Heart left ventricle (tissue), 16 donors: ENCODE data around the gene XPC. TPM values are rescaled to one million over a fixed set of nuclear protein-coding genes. Genes with fewer than 3 reads are reported as not detected.

ENCODE experiments used
- ATAC-seq, 4 donors: fragments of 200-7000 bp; cut with Tn5 transposase; one replicate each; pipeline ENCODE4 v1.9.1; 2020 to 2022; ENCODE audit warnings: moderate library complexity in 4 of 4, mild to moderate bottlenecking in 3 of 4, moderate number of reproducible peaks in 1 of 4
- DNase-seq, 5 donors: peaks; one replicate each; pipeline ENCODE4 v3.0.0-alpha.2; 2020
- H3K27ac ChIP-seq, 12 donors: fragments of 200-600 bp; sonication (generic) in 4 of 12; one replicate each; pipeline versions ENCODE4 v1.5.0 to v1.8.0; 2016 to 2022; ENCODE audit warnings: mild to moderate bottlenecking in 2 of 12
- H3K27me3 ChIP-seq, 9 donors: fragments of 200-600 bp; sonication (generic) in 2 of 9; one replicate each; pipeline versions ENCODE4 v1.5.1 to v1.8.0; 2016 to 2022; ENCODE audit warnings: mild to moderate bottlenecking in 3 of 9
- H3K36me3 ChIP-seq, 9 donors: fragments of 200-600 bp; sonication (generic) in 2 of 9; one replicate each; pipeline versions ENCODE4 v1.5.0 to v1.8.0; 2018 to 2022; ENCODE audit warnings: mild to moderate bottlenecking in 2 of 9
- H3K4me1 ChIP-seq, 12 donors: fragments of 200-600 bp; sonication (generic) in 4 of 12; one replicate each; pipeline versions ENCODE4 v1.5.0 to v1.8.0; 2016 to 2022; ENCODE audit warnings: mild to moderate bottlenecking in 3 of 12
- H3K4me3 ChIP-seq, 12 donors: fragments of 200-600 bp; sonication (generic) in 4 of 12; one replicate each; pipeline versions ENCODE4 v1.5.0 to v1.8.0; 2017 to 2022; ENCODE audit warnings: mild to moderate bottlenecking in 9 of 12, moderate library complexity in 4 of 12
- H3K9me3 ChIP-seq, 12 donors: fragments of 200-600 bp; sonication (generic) in 4 of 12; one replicate each; pipeline versions ENCODE4 v1.5.0 to v1.8.0; 2016 to 2022; ENCODE audit warnings: mild to moderate bottlenecking in 1 of 12
- CTCF ChIP-seq, 12 donors: fragments of 200-600 bp; sonication (generic) in 4 of 12; IDR thresholded peaks; one replicate each; pipeline versions ENCODE4 v1.5.0 to v1.8.0; 2018 to 2022; ENCODE audit warnings: antibody characterized with exemption in 12 of 12, mild to moderate bottlenecking in 5 of 12
- POLR2A ChIP-seq, 2 donors: fragments of 450-650 bp; IDR thresholded peaks; one replicate each; pipeline ENCODE4 v1.6.1; 2017; ENCODE audit warnings: antibody characterized with exemption in 2 of 2, mild to moderate bottlenecking in 2 of 2, moderate library complexity in 2 of 2
- WGBS, 4 donors: extraction: QIAGEN DNeasy Blood & Tissue Kit in 2 of 4; methylation state at CpG; one replicate each; pipeline versions ENCODE4 v1.1.5 to v1.1.7; 2013 to 2018; 5-methylcytosine and 5-hydroxymethylcytosine counted together
- intact Hi-C, 10 donors: fragments of 100-400 bp; cut with DNase I; formaldehyde crosslinking; loops; one replicate each; pipeline versions ENCODE4 v1.11.1 to v1.14.2; 2022
- polyA plus RNA-seq, 2 donors: library from polyadenylated mRNA; stranded (reverse); fragments of 200-250 nt; gene quantifications; one replicate each; pipeline ENCODE4 v1.2.3, GENCODE V29; 2013
- total RNA-seq, 9 donors: library from RNA; depleted of rRNA in 2 of 9; stranded (reverse); fragments of >200 nt in 2 of 9; fragmentation: NEBNext Ultra II Directional in 3 of 9; extraction: Animal tissue kit (Norgen Biotek cat#: 25700) in 3 of 9; gene quantifications; one replicate each; pipeline versions ENCODE4 v1.1.0 to v1.2.4, GENCODE V29; 2016 to 2023
- donor health status: ischemic (EF 13 %, LVEDD 7.1; RV severe dilation, severe dysfunction).
- donor health status: healthy with polysubstance abuse.
- donor health status: DM: no; HTN: yes; CAD: no.
- donor health status: DM: no; HTN: no; CAD: no.
- donor health status: ischemic (EF 25% LVEDD 6.9; RV normal size, moderate dysfunction).
- donor health status: ischemic (EF 25% LVEDD 5.7; RV mildly dilated, moderate dysfunction).
- donor health status: healthy.
- donor health status: DM: yes; HTN: yes; CAD: no.
- donor health status: ischemic (EF 35%, LVEDD 5.7; RV mildly dilated, moderate dysfunction).
- donor health status: nonischemic (EF 11% LVEDD 7.7; RV severe dilation, severe dysfunction).
- donor health status: DM: yes; HTN: yes; CAD: no.
- donor health status: PGD.
- donor health status: ischemic (EF 29% LVEDD 5.4; RV normal size, mild dysfunction).
- donor health status: nonischemic (EF 23%, LVEDD 6.1; RV moderate dilation, normal function).

XPC gene
- total and polyA plus RNA-seq, 11 donors, result 6.1 to 20.0 (median 9.5) TPM

- Histone ChIP-seq H3K4me1 (peaks cover 9 to 48% (median 32%) of the 10 kb centered on the region in 12 donors), H3K36me3 (peaks cover 0 to 46% (median 38%) of the 10 kb centered on the region in 9 donors), H3K27me3 (no peaks in the 10 kb centered on the region), H3K27ac (peak overlapping the region; percentile 88 to 96 (median 92)), H3K9me3 (no peaks in the 10 kb centered on the region), H3K4me3 (peak overlapping the region; percentile 68 to 91 (median 85))
- intact Hi-C loops, result loop anchor here in 9 of 10 donors (1.0 to 10.0 kb wide), 8 partner anchors 19 to 471 kb away; partner anchors contain the start of genes LSM3 (in 5 of the 9) and XPC (in 5 of the 9)
- peak; percentile 62 to 79 (median 72) for DNase-seq
- WGBS, 4 donors, result 0 to 1% (median 0%) methylated on average over 18 to 44 of the region's 44 CpGs
- ATAC-seq, result peak in 3 of 4 donors; percentile 47 to 79 (median 68)
- TF ChIP-seq POLR2A (IDR thresholded peaks at IDR 0.05) (peak in 1 of 2 donors; percentile 57), CTCF (IDR thresholded peaks at IDR 0.05) (peak in 3 of 12 donors; percentile 4 to 27 (median 25))
Observed at GRCh38 chr3:14125193-14126016, 53.0 kb downstream of the XPC start.

GRCh38 chr3:14124615-14125192 is 53.7 kb downstream of the XPC start, which contains the start of the genes CHCHD4 and TMEM43:
CHCHD4 (minus strand) TSS chr3:14124870; CDS start chr3:14124676, 194 bp downstream.
TMEM43 (plus strand) TSS chr3:14125052; CDS start chr3:14125194, 142 bp downstream.
- no peaks in the 10 kb centered on the region for H3K9me3 ChIP-seq
- peaks cover 0 to 46% (median 36%) of the 10 kb centered on the region in 9 donors for H3K36me3 ChIP-seq
- no peaks in the 10 kb centered on the region for H3K27me3 ChIP-seq
- intact Hi-C loops, result loop anchor here (1.0 to 10.0 kb wide), 9 partner anchors 20 to 470 kb away; partner anchors contain the start of genes LSM3 (in 7 of the 10) and XPC (in 7 of the 10)
- peak within 1 kb of the TSS; percentile 68 to 91 (median 85) for H3K4me3 ChIP-seq
- TF ChIP-seq CTCF (IDR thresholded peaks at IDR 0.05) (peak in 1 of 12 donors; percentile 21), POLR2A (IDR thresholded peaks at IDR 0.05) (peak in 1 of 2 donors; percentile 79)
- 0% methylated on average over 20 to 55 of the region's 55 CpGs; no CpG with 5 or more reads in 1 of the 4 donors for WGBS, 4 donors
- peak within 1 kb of the TSS; percentile 88 to 96 (median 92) for H3K27ac ChIP-seq
- ATAC-seq (peak; percentile 89 to 95 (median 92)), DNase-seq (peak; percentile 99 to 100 (median 100))
- peaks cover 9 to 48% (median 32%) of the 10 kb centered on the region in 12 donors for H3K4me1 ChIP-seq

- peaks cover 0 to 41% (median 32%) of the 10 kb centered on the region in 9 donors for H3K36me3 ChIP-seq
- WGBS, 4 donors, result 0% methylated on average over 15 to 37 of the region's 37 CpGs
- peak overlapping the region; percentile 68 to 91 (median 85) for H3K4me3 ChIP-seq
- H3K4me1 ChIP-seq, result peaks cover 9 to 48% (median 32%) of the 10 kb centered on the region in 12 donors
- H3K9me3 ChIP-seq, result no peaks in the 10 kb centered on the region
- intact Hi-C loops, result loop anchor here in 8 of 10 donors (1.0 to 10.0 kb wide), 8 partner anchors 20 to 469 kb away; partner anchors contain the start of genes LSM3 (in 5 of the 8) and XPC (in 5 of the 8)
- TF ChIP-seq POLR2A (IDR thresholded peaks at IDR 0.05), result no peak
- ATAC-seq (peak in 3 of 4 donors; percentile 37 to 61 (median 58)), DNase-seq (peak; percentile 76 to 85 (median 82))
- no peaks in the 10 kb centered on the region for H3K27me3 ChIP-seq
- H3K27ac ChIP-seq, result peak overlapping the region; percentile 69 to 96 (median 92)
Observed at GRCh38 chr3:14124223-14124614, 54.2 kb downstream of the XPC start.
